Measurements from ENCODE around the gene TMEM80. TPM values are rescaled to one million over a fixed set of nuclear protein-coding genes. Genes with fewer than 3 reads are reported as not detected.

Gene TMEM80
- total and polyA plus RNA-seq, 2 of the 8 experiments (the other 6 are each of a cell fraction or from before 2014, with no cell fraction given), result 8.0 to 16.3 TPM

- TF ChIP-seq SAP30 (IDR thresholded peaks at IDR 0.05; ENCODE audit: insufficient read depth, insufficient replicate concordance, low read length) (no peak), JUND (IDR thresholded peaks at IDR 0.05; ENCODE audit: low read length) (no peak), HDAC6 (IDR thresholded peaks at IDR 0.05; ENCODE audit: low read depth, low read length) (no peak)
Observed at GRCh38 chr11:719214-720016, 23.8 kb downstream of the TMEM80 start (continued).
